ENCODE data around the gene SLC25A36. TPM values are rescaled to one million over a fixed set of nuclear protein-coding genes. Genes with fewer than 3 reads are reported as not detected.

SLC25A36 gene
- total and polyA plus RNA-seq, 12 donors, result 21.3 to 124 (median 52.7) TPM

GRCh38 chr3:140911822-140912221, 29.8 kb upstream of the SLC25A36 start:
- intact Hi-C loops (cut with DNase I), result loop anchor here in 1 of 2 donors (10.0 kb wide), 1 partner anchor 193 kb away; no protein-coding TSS in a partner anchor
- TF ChIP-seq POLR2A (IDR thresholded peaks at IDR 0.05) (no peak), CTCF (IDR thresholded peaks at IDR 0.05) (no peak)
- Histone ChIP-seq H3K9me3 (replicated peaks in 1 of 3) (no peaks in the 10 kb centered on the region), H3K4me3 (no peak overlapping the region), H3K36me3 (replicated peaks in 1 of 2) (no peaks in the 10 kb centered on the region), H3K4me1 (replicated peaks in 1 of 2) (no peaks in the 10 kb centered on the region), H3K27me3 (no peaks in the 10 kb centered on the region), H3K27ac (no peak overlapping the region)
- WGBS, 4 donors, result 72 to 80% (median 78%) methylated on average over 2 of the region's 2 CpGs
- DNase-seq, result no peak

- DNase-seq, result no peak
- Histone ChIP-seq H3K36me3 (replicated peaks in 1 of 2) (no peaks in the 10 kb centered on the region), H3K27ac (no peak overlapping the region), H3K27me3 (no peaks in the 10 kb centered on the region), H3K9me3 (replicated peaks in 1 of 3) (no peaks in the 10 kb centered on the region), H3K4me3 (no peak overlapping the region), H3K4me1 (replicated peaks in 1 of 2) (no peaks in the 10 kb centered on the region)
- TF ChIP-seq CTCF (IDR thresholded peaks at IDR 0.05) (no peak), POLR2A (IDR thresholded peaks at IDR 0.05) (no peak)
- intact Hi-C loops (cut with DNase I), result loop anchor here in 1 of 2 donors (10.0 kb wide), 1 partner anchor 191 kb away; no protein-coding TSS in a partner anchor
- 84 to 88% (median 85%) methylated on average over 5 of the region's 5 CpGs for whole genome bisulfite sequencing, 4 donors
These were observed 27.9 kb upstream of the SLC25A36 start for GRCh38 chr3:140913728-140914127.

GRCh38 chr3:140914384-140914945, 27.2 kb upstream of the SLC25A36 start:
- Histone ChIP-seq H3K4me1 (replicated peaks in 1 of 2) (no peaks in the 10 kb centered on the region), H3K4me3 (no peak overlapping the region), H3K36me3 (replicated peaks in 1 of 2) (no peaks in the 10 kb centered on the region), H3K9me3 (replicated peaks in 1 of 3) (no peaks in the 10 kb centered on the region), H3K27ac (no peak overlapping the region), H3K27me3 (no peaks in the 10 kb centered on the region)
- WGBS, 4 donors, result 79 to 85% (median 80%) methylated on average over 4 of the region's 4 CpGs
- DNase-seq, result no peak
- intact Hi-C loops (cut with DNase I), result loop anchor here in 1 of 2 donors (10.0 kb wide), 1 partner anchor 190 kb away; no protein-coding TSS in a partner anchor
- TF ChIP-seq CTCF (IDR thresholded peaks at IDR 0.05) (no peak), POLR2A (IDR thresholded peaks at IDR 0.05) (no peak)

GRCh38 chr3:140916603-140917002, 25.0 kb upstream of the SLC25A36 start:
- Histone ChIP-seq H3K36me3 (replicated peaks in 1 of 2) (no peaks in the 10 kb centered on the region), H3K4me1 (replicated peaks in 1 of 2) (no peaks in the 10 kb centered on the region), H3K4me3 (no peak overlapping the region), H3K27ac (no peak overlapping the region), H3K9me3 (replicated peaks in 1 of 3) (no peaks in the 10 kb centered on the region), H3K27me3 (no peaks in the 10 kb centered on the region)
- TF ChIP-seq POLR2A (IDR thresholded peaks at IDR 0.05) (no peak), CTCF (IDR thresholded peaks at IDR 0.05) (no peak)
- DNase-seq, result no peak
- intact Hi-C loops (cut with DNase I), result loop anchor here in 1 of 2 donors (10.0 kb wide), 1 partner anchor 188 kb away; no protein-coding TSS in a partner anchor
